Brain microvascular endothelial cell (primary cell): ENCODE measurements around the gene CDK10.
"Not testable (repeated sequence)": the region's sequence is repeated elsewhere in the genome, so short reads cannot be mapped to it uniquely, and the experiment has no call there.

Experiments
- DNase-seq: peaks from one replicate; pipeline ENCODE4 v3.0.0-alpha.2; 2020
- H3K27ac ChIP-seq: fragments of 250-450 bp; sonication (Bioruptor Pico); 2 replicates; pipeline ENCODE4 v1.5.1; 2020; ENCODE audit warnings: mild to moderate bottlenecking, moderate library complexity
- H3K27me3 ChIP-seq: fragments of 250-450 bp; sonication (Bioruptor Pico); replicated peaks from 2 replicates; pipeline ENCODE4 v1.5.1; 2020; ENCODE audit warnings: mild to moderate bottlenecking
- H3K36me3 ChIP-seq: fragments of 250-450 bp; sonication (Bioruptor Pico); replicated peaks from 2 replicates; pipeline ENCODE4 v1.5.1; 2020; ENCODE audit warnings: mild to moderate bottlenecking
- H3K4me3 ChIP-seq: 2 replicates; pipeline ENCODE4 v1.5.1; 2011; ENCODE audit warnings: low read depth, mild to moderate bottlenecking, control low read depth, low read length, moderate library complexity
- in situ Hi-C: cut with HindIII; loops from 2 replicates; pipeline ENCODE4 v1.10.0; 2017; ENCODE audit warnings: low sequenced_read_pairs, low pct_ligation_motif_present
- TF ChIP-seq, protein P1 (sequence below): IDR thresholded peaks from 2 replicates; pipeline ENCODE4 v1.5.1; 2011; ENCODE audit warnings: low read depth, mild to moderate bottlenecking, moderate library complexity, low read length, control low read depth, inconsistent platforms; ENCODE audit errors: missing control alignments

CDK10 gene

DNA sequence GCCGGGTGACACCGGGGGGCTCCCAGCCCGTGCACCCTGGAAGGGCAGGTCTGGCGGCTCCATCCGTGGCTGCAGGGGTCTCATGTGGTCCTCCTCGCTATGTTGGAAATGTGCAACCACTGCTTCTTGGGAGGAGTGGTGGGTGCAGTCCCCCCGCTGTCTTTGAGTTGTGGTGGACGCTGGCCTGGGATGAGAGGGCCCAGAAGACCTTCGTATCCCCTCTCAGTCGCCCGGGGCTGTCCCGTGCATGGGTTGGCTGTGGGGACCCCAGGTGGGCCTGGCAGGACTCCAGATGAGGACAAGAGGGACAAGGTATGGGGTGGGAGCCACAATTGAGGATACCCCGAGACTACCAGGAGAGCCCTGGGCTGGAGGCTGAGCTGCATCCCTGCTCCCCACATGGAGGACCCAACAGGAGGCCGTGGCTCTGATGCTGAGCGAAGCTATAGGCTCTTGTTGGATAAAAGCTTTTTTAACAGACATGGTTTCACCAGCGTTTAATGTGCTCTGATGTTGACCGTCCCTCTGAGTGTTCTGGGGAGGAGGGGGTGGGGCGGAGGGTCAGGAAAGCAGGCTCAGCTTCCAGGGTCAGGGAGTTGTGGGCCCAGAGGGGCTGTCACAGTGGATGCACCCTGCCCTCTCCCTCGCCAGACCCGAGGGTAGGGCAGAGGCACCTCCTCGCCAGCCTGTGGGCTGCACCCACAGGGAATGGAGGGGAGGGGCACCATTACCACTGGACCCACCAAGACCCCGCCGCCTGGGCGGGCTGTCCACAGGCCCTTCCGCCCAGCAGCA, 9.6 kb downstream of the CDK10 start:
- no peak overlapping the region for H3K27ac ChIP-seq
- peaks cover 42% of the 10 kb centered on the region for H3K36me3 ChIP-seq
- DNase-seq, result no peak
- no peak overlapping the region for H3K4me3 ChIP-seq
- TF ChIP-seq, protein P1, sequence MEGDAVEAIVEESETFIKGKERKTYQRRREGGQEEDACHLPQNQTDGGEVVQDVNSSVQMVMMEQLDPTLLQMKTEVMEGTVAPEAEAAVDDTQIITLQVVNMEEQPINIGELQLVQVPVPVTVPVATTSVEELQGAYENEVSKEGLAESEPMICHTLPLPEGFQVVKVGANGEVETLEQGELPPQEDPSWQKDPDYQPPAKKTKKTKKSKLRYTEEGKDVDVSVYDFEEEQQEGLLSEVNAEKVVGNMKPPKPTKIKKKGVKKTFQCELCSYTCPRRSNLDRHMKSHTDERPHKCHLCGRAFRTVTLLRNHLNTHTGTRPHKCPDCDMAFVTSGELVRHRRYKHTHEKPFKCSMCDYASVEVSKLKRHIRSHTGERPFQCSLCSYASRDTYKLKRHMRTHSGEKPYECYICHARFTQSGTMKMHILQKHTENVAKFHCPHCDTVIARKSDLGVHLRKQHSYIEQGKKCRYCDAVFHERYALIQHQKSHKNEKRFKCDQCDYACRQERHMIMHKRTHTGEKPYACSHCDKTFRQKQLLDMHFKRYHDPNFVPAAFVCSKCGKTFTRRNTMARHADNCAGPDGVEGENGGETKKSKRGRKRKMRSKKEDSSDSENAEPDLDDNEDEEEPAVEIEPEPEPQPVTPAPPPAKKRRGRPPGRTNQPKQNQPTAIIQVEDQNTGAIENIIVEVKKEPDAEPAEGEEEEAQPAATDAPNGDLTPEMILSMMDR, result no peak
- in situ Hi-C loops, result no loop called here
- H3K27me3 ChIP-seq, result no peaks in the 10 kb centered on the region

DNA sequence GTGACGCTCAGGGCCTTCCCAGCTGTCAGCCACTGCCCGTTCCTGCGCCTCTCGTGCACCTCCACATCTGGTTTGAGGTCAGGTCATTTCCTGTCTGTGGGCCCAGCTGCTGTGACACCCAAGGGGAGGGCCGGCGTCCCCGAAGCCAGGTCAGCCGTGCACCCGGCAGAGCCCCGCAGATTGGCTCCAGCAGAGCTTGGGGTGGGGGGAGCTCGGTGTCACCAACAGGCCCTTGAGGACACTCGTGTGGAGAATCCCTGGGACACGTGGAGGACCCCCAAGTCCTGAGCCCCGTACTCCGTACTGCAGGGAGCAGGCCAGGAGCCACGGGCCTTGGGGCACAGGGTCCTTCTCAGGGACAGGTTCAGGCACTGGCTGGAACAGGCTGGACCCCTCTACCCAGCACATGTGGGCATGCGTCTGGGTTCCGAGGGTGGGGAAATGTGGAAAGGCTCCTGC, 10.2 kb downstream of the CDK10 start:
- Histone ChIP-seq H3K27ac (no peak overlapping the region), H3K27me3 (no peaks in the 10 kb centered on the region), H3K36me3 (peaks cover 36% of the 10 kb centered on the region), H3K4me3 (no peak overlapping the region)
- TF ChIP-seq, protein P1, result no peak
- no peak for DNase-seq
- in situ Hi-C loops, result no loop called here

DNA sequence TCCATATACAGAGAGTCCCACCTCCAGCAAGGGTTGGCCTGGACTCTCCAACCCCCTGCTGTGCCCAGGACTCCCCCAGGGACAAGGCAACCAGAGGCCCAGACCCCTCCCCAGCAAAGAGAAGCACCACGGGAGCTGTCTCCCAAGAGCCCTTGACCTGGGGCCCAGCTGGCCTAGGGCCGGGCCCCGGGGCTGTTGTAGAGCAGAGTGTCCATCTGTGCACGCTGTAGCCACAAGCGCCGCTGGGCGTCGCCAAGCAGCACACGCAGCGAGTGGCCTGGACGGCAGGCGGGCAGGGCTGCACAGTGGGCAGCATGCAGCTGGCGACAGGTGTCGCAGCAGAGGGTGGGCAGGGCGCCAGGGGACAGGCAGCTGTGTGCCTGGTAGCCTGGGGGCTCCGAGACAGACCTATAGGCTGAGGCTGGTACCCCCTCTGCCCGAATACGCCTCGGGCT, 10.7 kb downstream of the CDK10 start:
- H3K36me3 ChIP-seq, result peaks cover 36% of the 10 kb centered on the region

DNA sequence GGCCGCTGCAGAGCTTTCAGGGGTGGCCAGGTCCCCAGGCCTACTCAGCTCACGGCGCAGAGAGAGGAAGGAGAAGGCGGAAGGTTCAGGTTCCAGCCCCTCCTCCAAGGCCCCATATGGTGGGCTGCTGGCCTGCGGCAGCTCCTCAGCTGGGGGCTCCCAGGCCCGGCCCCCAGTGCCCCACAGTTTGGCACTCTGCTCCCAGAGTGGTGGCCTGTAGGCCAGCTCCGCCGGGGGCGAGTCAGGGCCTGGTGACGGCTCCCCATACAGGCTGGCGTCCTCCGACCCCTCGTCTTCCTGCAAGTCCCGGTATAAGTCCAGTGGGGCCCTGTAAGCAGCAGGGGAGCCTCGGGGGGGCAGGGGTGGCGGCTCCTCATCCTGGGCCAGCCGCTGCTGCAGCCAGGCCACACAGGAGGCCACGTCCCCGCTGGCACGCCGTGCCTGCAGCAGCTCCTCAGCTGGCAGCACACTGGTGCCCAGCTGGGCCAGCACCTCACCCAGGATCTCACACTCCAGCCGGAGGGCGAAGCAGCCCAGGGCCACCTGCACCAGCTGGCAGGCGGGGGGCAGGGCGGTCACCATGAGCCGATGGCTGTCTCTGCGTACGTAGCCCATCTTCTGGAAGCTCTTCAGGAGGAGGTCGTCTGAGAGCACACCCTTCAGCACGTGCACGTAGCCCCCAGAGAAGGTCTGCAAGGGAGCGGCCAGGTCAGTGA, 11.3 kb downstream of the CDK10 start:
- TF ChIP-seq, protein P1, result no peak
- in situ Hi-C loops, result no loop called here

More for the DNA sequence above, 10.7 kb downstream of the CDK10 start:
- H3K27ac ChIP-seq, result no peak overlapping the region
- TF ChIP-seq, protein P1, result no peak
- H3K4me3 ChIP-seq, result no peak overlapping the region
- in situ Hi-C loops, result no loop called here
- DNase-seq, result no peak
- H3K27me3 ChIP-seq, result no peaks in the 10 kb centered on the region

DNA sequence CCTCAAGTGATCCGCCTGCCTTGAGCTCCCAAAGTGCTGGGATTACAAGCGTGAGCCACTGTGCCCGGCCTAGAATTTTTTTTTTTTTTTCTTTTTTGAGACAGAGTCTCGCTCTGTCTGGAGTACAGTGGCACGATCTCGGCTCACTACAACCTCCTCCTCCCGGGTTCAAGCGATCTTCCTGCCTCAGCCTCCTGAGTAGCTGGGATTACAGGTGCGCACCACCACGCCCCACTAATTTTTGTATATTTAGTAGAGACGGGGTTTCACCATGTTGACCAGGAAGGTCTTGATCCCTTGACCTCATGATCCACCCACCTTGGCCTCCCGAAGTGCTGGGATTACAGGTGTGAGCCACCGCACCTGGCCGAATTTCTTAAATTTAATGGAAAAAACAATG, 12.2 kb downstream of the CDK10 start:
- H3K27me3 ChIP-seq, DNase-seq, H3K4me3 ChIP-seq, H3K27ac ChIP-seq, in situ Hi-C loops: not testable (repeated sequence)
- peaks cover 24% of the 10 kb centered on the region for H3K36me3 ChIP-seq

More for the DNA sequence above, 11.3 kb downstream of the CDK10 start:
- H3K4me3 ChIP-seq, result no peak overlapping the region
- no peak overlapping the region for H3K27ac ChIP-seq
- no peaks in the 10 kb centered on the region for H3K27me3 ChIP-seq
- DNase-seq, result no peak
- H3K36me3 ChIP-seq, result peaks cover 31% of the 10 kb centered on the region

DNA sequence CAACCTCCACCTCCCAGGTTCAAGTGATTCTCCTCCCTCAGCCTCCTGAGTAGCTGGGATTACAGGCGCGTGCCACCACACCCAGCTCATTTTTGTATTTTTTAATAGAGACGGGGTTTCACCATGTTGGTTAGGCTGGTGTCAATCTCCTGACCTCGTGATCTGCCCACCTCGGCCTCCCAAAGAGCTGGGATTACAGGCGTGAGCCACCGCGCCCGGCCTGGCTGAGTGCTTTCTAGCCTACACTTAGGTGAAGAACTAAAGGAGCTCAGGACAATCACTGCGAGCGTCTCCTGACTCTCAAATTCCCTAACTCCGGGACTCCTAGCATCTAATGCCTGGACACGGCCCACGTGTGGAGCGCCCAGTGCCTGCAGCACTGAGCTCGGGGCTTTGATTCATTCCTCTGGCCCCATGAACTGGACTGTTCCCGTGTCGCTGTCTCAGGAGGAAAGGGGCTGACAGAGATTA, 13.2 kb downstream of the CDK10 start:
- H3K27ac ChIP-seq, in situ Hi-C loops, DNase-seq, H3K27me3 ChIP-seq: not testable (repeated sequence)
- H3K36me3 ChIP-seq, result peaks cover 16% of the 10 kb centered on the region
- H3K4me3 ChIP-seq, result peak overlapping the region; percentile 31
